Subcutaneous adipose tissue (tissue), 4 donors: ENCODE measurements around the gene ZBTB20. TPM values are rescaled to one million over a fixed set of nuclear protein-coding genes. Genes with fewer than 3 reads are reported as not detected.

Source experiments
- total RNA-seq, 4 donors: library from RNA; depleted of rRNA; stranded (reverse); fragments of >200 nt; gene quantifications; one replicate each; pipeline ENCODE4 v1.1.0, GENCODE V29; 2016
- TF ChIP-seq, protein P1 (sequence below): fragments of 450-650 bp; IDR thresholded peaks from one replicate; pipeline ENCODE4 v1.5.1; 2016; ENCODE audit warnings: low read depth, mild to moderate bottlenecking, control low read depth, antibody characterized with exemption, moderate library complexity

ZBTB20 gene
- total RNA-seq, 4 donors from 2014 or later: 60.3 to 93.4 (median 69.1) TPM

DNA sequence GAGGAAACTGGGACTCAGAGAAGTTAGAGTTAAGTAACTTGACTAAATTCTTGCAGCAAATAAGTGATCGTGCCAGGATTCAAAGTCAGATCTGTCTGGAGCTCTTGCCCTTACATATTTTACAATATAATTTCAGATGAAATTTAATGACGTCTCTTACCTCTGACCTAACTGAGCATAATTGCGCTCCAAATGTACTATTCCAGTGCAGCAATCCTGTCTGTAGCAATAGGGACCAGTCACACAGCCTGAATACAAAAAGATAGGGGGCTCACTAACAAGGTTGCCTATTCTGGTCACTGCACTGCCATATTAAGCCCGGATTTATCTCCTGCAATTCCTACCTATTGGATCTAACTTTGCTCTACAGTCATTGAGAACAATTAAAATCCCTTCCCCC lies 316.4 kb downstream of the ZBTB20 start:
- TF ChIP-seq, protein P1, sequence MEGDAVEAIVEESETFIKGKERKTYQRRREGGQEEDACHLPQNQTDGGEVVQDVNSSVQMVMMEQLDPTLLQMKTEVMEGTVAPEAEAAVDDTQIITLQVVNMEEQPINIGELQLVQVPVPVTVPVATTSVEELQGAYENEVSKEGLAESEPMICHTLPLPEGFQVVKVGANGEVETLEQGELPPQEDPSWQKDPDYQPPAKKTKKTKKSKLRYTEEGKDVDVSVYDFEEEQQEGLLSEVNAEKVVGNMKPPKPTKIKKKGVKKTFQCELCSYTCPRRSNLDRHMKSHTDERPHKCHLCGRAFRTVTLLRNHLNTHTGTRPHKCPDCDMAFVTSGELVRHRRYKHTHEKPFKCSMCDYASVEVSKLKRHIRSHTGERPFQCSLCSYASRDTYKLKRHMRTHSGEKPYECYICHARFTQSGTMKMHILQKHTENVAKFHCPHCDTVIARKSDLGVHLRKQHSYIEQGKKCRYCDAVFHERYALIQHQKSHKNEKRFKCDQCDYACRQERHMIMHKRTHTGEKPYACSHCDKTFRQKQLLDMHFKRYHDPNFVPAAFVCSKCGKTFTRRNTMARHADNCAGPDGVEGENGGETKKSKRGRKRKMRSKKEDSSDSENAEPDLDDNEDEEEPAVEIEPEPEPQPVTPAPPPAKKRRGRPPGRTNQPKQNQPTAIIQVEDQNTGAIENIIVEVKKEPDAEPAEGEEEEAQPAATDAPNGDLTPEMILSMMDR: no peak

DNA sequence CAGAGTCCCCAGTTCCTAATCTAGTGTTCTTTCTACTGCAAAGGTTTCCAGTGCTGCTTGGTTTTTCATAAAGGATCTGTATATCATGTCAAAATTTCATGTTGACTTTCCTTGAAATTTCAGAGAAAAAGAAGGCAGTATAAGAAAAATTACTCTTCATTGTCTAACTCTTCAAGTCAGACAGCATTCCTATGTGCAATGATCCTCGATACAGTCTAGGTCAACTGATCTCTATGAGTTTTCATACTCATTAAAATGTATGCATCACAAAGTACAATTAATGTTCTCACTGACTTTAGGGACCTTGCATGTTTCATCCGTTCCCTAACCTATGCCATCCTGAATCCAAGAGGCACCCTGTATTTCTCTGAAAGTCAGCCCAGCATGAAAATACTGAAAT lies 317.3 kb downstream of the ZBTB20 start:
- TF ChIP-seq, protein P1: no peak

DNA sequence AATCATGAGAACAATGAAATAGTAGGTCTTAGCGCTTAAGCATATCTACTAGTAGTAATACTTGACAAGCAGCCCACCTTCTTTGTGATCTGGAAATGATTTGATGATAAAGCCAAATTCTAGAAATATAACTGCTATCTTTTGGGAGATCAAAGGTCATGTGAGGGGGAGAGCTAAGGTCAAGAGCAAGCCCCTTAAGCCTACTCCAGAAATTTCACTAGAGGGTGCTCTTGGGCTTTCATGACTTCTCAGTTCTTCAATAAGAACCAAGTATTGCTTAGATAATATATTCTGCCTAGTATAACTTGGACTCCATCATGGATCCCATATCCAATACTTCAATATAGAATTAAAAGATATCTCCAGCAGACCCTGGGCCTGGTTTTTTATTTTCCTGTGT lies 319.6 kb downstream of the ZBTB20 start:
- TF ChIP-seq, protein P1: no peak

DNA sequence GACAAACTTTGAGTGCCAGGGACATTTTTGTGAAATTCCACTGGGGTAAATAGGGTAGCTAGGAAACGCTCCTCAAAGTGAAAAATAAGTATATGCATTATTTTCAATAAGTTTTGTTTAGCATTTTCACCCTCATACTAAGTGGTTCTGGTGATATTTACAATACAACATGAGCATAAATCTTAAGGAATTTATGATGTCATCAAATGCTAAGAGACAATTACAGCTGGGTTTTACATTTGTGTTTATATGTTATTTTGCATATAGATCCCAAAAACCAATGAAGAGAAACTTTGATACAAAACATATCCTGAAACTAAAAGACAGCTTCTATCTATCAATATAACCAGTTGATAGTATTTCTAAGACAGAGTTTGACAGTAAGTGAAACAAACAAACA lies 323.1 kb downstream of the ZBTB20 start:
- TF ChIP-seq, protein P1: no peak

DNA sequence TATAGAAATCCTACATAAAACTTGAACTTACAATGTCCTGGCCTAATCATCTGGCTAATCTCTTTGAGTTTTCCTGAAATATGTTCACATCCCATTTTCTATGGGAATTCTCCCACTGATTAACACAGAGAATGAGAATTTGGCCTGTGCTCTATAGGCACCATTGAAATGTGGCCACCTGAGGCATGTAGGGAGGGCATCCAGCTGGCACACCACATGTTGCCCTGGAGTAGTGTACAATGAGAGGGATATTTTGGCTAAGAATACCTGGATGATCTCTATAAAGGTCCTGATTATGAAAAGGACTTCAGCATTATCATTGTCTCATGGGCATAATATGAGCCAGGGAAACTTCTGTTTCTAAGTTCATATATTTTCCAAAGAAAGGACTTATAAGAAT lies 324.0 kb downstream of the ZBTB20 start:
- TF ChIP-seq, protein P1: no peak

DNA sequence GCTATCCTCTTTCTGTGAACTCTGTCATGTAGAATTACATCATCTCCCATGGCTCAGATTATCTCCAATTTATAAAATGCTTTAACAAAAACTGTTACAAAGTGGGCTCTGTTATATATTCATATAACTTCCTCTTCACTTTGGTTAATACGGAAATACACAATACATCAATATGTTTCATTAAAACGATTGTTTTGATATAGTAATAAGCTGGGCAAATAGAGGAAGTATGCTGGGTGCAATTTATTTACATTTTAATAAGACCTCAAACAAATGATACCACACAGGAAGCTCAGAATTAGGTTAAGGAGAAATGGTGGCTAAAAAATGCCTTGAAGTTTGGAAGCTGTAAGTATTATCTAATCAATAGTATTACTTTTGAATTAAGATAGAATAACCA lies 331.0 kb downstream of the ZBTB20 start:
- TF ChIP-seq, protein P1: no peak

DNA sequence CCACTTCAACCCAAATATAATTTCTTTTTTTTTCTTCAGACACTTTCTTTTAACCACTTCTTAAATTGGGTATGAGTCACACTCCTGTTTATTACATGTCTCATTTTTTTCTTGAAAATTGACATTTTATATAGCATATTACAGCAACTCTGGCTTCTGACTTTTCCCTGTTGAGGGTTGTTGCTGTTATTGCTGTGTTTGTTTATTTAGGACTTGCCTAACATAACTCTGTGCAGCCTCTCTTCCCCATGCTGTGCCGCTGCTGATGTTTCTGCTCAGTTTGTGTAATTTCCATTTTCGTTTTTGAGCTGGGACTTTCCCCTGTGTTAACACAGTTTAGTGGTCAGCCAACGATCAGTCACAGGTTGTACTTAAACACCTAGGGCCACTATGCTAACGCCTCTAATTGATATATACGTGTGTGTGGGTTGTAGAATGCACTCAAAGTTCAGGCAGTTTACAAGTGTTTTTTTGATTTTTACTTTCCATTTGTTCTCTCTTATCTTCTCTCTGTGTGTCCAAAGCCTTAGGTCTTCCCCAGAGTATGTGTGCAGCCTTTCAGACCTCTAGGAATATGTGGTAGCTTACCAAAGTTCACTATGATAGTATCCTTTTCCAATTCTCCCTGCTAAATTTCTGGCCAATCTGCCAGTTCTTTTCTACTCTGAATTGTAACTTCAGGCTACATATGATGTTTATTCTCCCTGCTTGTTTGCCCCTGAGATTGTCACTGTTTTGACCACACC lies 337.2 kb downstream of the ZBTB20 start:
- TF ChIP-seq, protein P1: no peak
